Osteocyte (in vitro differentiated cells): ENCODE measurements around the gene HKDC1. TPM values are rescaled to one million over a fixed set of nuclear protein-coding genes. Genes with fewer than 3 reads are reported as not detected.

ENCODE experiments used
- DNase-seq: peaks from one replicate; pipeline ENCODE4 v3.0.0; 2021; ENCODE audit warnings: mixed read lengths; ENCODE audit not compliant: unreplicated experiment; ENCODE audit errors: extremely low spot score
- H3K27ac Mint-ChIP-seq: one replicate; pipeline ENCODE4 v1.8.0; 2021; ENCODE audit warnings: mild to moderate bottlenecking, mixed read lengths; ENCODE audit not compliant: unreplicated experiment
- H3K27me3 Mint-ChIP-seq: one replicate; pipeline ENCODE4 v1.8.0; 2021; ENCODE audit warnings: mixed read lengths; ENCODE audit not compliant: unreplicated experiment
- H3K36me3 Mint-ChIP-seq: one replicate; pipeline ENCODE4 v1.8.0; 2021; ENCODE audit warnings: mixed read lengths; ENCODE audit not compliant: unreplicated experiment
- H3K4me1 Mint-ChIP-seq: one replicate; pipeline ENCODE4 v1.8.0; 2021; ENCODE audit warnings: mixed read lengths; ENCODE audit not compliant: unreplicated experiment
- H3K4me3 Mint-ChIP-seq: one replicate; pipeline ENCODE4 v1.8.0; 2021; ENCODE audit warnings: mild to moderate bottlenecking, moderate library complexity, mixed read lengths; ENCODE audit not compliant: unreplicated experiment
- H3K9me3 Mint-ChIP-seq: one replicate; pipeline ENCODE4 v1.8.0; 2021; ENCODE audit warnings: mixed read lengths; ENCODE audit not compliant: unreplicated experiment
- total RNA-seq: library from RNA; stranded (reverse); gene quantifications from 2 replicates; pipeline ENCODE4 v1.2.1, GENCODE V29; 2021
- TF ChIP-seq, protein P1 (sequence below): fragments of 200-600 bp; sonication (generic); IDR thresholded peaks from 2 replicates; pipeline ENCODE4 v1.5.0; 2021; ENCODE audit warnings: antibody characterized with exemption, mild to moderate bottlenecking, moderate library complexity

The HKDC1 gene
- total RNA-seq, 1 donor from 2014 or later, result 0.19 TPM

DNA sequence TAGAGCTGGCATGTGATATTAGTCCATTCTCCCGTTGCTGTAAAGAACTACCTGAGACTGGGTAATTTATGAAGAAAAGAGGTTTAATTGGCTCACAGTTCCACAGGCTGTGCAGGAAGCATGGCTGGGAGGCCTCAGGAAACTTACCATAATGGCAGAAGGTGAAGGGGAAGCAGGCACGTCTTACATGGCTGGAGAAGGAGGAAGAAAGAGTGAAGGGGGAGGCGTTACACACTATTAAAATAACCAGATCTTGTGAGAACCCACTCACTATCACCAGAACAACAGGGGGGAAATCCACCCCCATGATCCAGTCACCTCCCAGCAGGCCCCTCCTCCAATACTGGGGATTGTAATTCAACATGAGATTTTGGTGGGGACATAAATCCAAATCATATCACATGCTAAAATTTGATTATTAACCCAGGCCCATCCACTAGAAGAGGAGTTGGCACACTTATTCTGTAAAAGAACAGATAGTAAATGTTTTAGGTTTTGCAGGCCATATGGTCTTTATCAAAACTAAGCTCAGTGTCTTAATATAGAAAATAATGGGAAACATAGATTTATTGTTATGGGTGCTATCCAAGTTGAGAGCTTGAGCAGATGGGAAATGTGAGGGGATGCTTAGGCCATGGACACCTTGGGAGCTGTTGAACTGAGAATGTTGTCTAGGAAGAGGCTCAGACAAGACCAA, 39.6 kb downstream of the HKDC1 start:
- TF ChIP-seq, protein P1, sequence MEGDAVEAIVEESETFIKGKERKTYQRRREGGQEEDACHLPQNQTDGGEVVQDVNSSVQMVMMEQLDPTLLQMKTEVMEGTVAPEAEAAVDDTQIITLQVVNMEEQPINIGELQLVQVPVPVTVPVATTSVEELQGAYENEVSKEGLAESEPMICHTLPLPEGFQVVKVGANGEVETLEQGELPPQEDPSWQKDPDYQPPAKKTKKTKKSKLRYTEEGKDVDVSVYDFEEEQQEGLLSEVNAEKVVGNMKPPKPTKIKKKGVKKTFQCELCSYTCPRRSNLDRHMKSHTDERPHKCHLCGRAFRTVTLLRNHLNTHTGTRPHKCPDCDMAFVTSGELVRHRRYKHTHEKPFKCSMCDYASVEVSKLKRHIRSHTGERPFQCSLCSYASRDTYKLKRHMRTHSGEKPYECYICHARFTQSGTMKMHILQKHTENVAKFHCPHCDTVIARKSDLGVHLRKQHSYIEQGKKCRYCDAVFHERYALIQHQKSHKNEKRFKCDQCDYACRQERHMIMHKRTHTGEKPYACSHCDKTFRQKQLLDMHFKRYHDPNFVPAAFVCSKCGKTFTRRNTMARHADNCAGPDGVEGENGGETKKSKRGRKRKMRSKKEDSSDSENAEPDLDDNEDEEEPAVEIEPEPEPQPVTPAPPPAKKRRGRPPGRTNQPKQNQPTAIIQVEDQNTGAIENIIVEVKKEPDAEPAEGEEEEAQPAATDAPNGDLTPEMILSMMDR, result no peak
- Mint-ChIP-seq H3K36me3 (no peaks in the 10 kb centered on the region), H3K4me1 (no peaks in the 10 kb centered on the region), H3K27ac (no peak overlapping the region), H3K9me3 (no peaks in the 10 kb centered on the region), H3K27me3 (peaks cover 27% of the 10 kb centered on the region), H3K4me3 (no peak overlapping the region)
- DNase-seq, result no peak

GRCh38 chr10:69261184-69261583, 41.1 kb downstream of the HKDC1 start:
- H3K4me1 Mint-ChIP-seq, result no peaks in the 10 kb centered on the region
- H3K9me3 Mint-ChIP-seq, result no peaks in the 10 kb centered on the region

DNA sequence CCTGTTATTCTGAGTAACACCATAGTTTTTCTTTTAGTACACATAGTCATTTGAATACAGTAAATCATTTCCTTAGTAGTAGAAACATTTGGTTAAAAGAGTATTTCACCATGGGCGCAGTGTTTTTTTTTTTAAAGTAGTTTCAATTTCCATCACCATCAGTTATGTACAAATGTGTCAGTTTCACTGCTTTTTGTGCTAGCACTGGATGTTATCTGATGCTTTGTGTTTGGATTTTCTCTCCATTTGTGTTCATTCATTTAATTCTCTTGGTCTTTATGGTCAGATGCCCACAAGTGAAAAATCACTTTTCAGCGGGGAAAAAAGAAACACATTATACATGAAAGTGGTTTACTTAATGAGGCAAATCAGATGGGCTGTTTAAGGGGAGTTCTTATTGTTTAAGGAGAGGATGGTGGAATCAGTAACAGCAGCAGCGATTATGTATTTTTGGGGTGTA, 42.2 kb downstream of the HKDC1 start:
- peaks cover 45% of the 10 kb centered on the region for H3K27me3 Mint-ChIP-seq
- TF ChIP-seq, protein P1, result no peak
- H3K9me3 Mint-ChIP-seq, result no peaks in the 10 kb centered on the region
- H3K36me3 Mint-ChIP-seq, result no peaks in the 10 kb centered on the region
- H3K4me3 Mint-ChIP-seq, result no peak overlapping the region
- no peak for DNase-seq
- peaks cover 4% of the 10 kb centered on the region for H3K4me1 Mint-ChIP-seq
- H3K27ac Mint-ChIP-seq, result no peak overlapping the region

More at GRCh38 chr10:69261184-69261583, 41.1 kb downstream of the HKDC1 start:
- Mint-ChIP-seq H3K27me3 (peaks cover 39% of the 10 kb centered on the region), H3K27ac (no peak overlapping the region), H3K4me3 (no peak overlapping the region), H3K36me3 (no peaks in the 10 kb centered on the region)
- no peak for DNase-seq
- TF ChIP-seq, protein P1, result no peak

- TF ChIP-seq, protein P1, result no peak
- Mint-ChIP-seq H3K27ac (no peak overlapping the region), H3K9me3 (no peaks in the 10 kb centered on the region), H3K36me3 (no peaks in the 10 kb centered on the region), H3K4me1 (peaks cover 9% of the 10 kb centered on the region), H3K4me3 (no peak overlapping the region), H3K27me3 (peaks cover 49% of the 10 kb centered on the region)
- no peak for DNase-seq
Observed at GRCh38 chr10:69265521-69265920, 45.4 kb downstream of the HKDC1 start.

DNA sequence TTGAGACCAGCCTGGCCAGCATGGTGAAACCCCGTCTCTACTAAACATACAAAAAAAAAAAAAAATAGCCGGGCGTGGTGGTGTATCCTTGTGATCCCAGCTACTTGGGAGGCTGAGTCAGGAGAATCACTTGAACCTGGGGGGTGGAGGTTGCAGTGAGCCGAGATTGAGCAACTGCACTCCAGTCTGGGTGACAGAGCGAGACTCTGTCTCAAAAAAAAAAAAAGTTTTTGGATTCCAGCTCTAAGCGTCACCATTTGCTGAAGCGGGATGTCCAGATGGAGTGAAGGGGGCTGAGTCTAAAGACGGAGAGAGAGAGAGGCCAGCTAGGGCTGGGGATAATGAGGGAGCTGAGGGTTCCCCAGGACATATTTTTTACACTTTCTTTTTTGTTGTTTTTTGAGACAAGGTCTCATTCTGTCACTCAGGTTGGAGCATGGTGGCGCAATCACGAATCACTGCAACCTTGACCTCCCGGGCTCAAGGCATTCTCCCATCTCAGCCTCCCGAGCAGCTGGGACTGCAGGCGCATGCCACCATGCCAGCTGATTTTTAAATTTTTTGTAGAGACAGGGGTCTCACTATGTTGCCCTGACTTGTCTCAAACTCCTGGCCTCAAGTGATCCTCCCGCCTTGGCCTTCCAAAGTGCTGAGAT, 48.8 kb downstream of the HKDC1 start:
- Mint-ChIP-seq H3K4me3 (no peak overlapping the region), H3K27ac (no peak overlapping the region), H3K36me3 (no peaks in the 10 kb centered on the region), H3K4me1 (peaks cover 9% of the 10 kb centered on the region), H3K9me3 (peaks cover 9% of the 10 kb centered on the region), H3K27me3 (peaks cover 24% of the 10 kb centered on the region)
- DNase-seq, result no peak
- TF ChIP-seq, protein P1, result no peak
